ENCODE results near the gene SLC9A3.

DNA sequence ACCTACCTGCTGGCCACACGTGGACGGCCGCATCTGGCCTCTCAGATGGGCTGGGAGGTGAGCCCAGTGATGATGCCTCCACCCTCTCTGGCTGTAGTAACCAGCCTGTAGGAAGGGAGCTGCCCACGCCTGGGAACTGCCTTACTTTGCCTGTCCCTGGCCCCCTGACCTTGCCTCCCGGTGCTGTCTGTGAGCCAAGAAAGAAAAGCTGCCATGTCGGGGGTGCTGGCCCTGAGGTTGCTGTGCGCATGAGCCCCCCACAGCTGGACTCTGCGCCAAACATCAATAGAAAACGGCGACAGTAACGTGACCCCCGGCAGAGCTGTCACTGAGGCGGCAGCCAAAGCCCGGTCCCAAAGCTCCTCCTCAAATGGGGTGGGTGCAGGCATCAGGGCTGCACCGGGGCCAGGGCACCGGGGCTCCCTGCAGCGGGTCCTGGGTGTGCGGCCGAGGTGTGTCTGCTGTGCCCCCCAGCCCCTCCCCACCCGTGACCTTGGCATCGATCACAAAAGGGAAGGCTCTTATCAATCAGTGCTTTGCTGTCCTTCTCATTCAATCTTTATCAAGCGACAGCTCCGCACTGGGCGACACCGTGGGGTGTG, 15.3 kb upstream of the SLC9A3 start:
- TF ChIP-seq ZFX (IDR thresholded peaks at IDR 0.05; ENCODE audit: borderline replicate concordance) = no peak
- TF ChIP-seq, protein P1, sequence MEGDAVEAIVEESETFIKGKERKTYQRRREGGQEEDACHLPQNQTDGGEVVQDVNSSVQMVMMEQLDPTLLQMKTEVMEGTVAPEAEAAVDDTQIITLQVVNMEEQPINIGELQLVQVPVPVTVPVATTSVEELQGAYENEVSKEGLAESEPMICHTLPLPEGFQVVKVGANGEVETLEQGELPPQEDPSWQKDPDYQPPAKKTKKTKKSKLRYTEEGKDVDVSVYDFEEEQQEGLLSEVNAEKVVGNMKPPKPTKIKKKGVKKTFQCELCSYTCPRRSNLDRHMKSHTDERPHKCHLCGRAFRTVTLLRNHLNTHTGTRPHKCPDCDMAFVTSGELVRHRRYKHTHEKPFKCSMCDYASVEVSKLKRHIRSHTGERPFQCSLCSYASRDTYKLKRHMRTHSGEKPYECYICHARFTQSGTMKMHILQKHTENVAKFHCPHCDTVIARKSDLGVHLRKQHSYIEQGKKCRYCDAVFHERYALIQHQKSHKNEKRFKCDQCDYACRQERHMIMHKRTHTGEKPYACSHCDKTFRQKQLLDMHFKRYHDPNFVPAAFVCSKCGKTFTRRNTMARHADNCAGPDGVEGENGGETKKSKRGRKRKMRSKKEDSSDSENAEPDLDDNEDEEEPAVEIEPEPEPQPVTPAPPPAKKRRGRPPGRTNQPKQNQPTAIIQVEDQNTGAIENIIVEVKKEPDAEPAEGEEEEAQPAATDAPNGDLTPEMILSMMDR (IDR thresholded peaks at IDR 0.05) = no peak

All from 22Rv1 (cell line).